IPS-18c (cell line): ENCODE measurements around the gene LHX4.

Experiments
- H3K4me3 ChIP-seq: 2 replicates; pipeline ENCODE4 v1.7.0; 2013; ENCODE audit warnings: low read depth, mild to moderate bottlenecking, low read length, moderate library complexity; ENCODE audit not compliant: insufficient read depth
- H3K9me3 ChIP-seq: one replicate; pipeline ENCODE4 v1.6.1; 2013; ENCODE audit warnings: mild to moderate bottlenecking, low read length, moderate library complexity; ENCODE audit not compliant: control insufficient read depth, insufficient read depth

LHX4 gene

GRCh38 chr1:180290265-180291001, 60.4 kb downstream of the LHX4 start:
- no peak overlapping the region for H3K4me3 ChIP-seq

GRCh38 chr1:180291004-180291403, 60.9 kb downstream of the LHX4 start:
- H3K9me3 ChIP-seq = no peaks in the 10 kb centered on the region
- H3K4me3 ChIP-seq = no peak overlapping the region

More at GRCh38 chr1:180290265-180291001, 60.4 kb downstream of the LHX4 start:
- no peaks in the 10 kb centered on the region for H3K9me3 ChIP-seq

GRCh38 chr1:180294711-180295110, 64.6 kb downstream of the LHX4 start:
- no peak overlapping the region for H3K4me3 ChIP-seq
- H3K9me3 ChIP-seq = no peaks in the 10 kb centered on the region

GRCh38 chr1:180295999-180296398, 65.9 kb downstream of the LHX4 start:
- Histone ChIP-seq H3K4me3 (no peak overlapping the region), H3K9me3 (no peaks in the 10 kb centered on the region)

GRCh38 chr1:180299479-180300221, 69.6 kb downstream of the LHX4 start:
- Histone ChIP-seq H3K9me3 (no peaks in the 10 kb centered on the region), H3K4me3 (no peak overlapping the region)

GRCh38 chr1:180301135-180301742, 71.2 kb downstream of the LHX4 start:
- no peak overlapping the region for H3K4me3 ChIP-seq
- no peaks in the 10 kb centered on the region for H3K9me3 ChIP-seq

GRCh38 chr1:180309338-180309737, 79.3 kb downstream of the LHX4 start:
- H3K9me3 ChIP-seq = no peaks in the 10 kb centered on the region
- H3K4me3 ChIP-seq = no peak overlapping the region

- Histone ChIP-seq H3K9me3 (no peaks in the 10 kb centered on the region), H3K4me3 (no peak overlapping the region)
These were observed 80.0 kb downstream of the LHX4 start for GRCh38 chr1:180310095-180310494.

GRCh38 chr1:180311011-180311730, 81.1 kb downstream of the LHX4 start:
- Histone ChIP-seq H3K4me3 (no peak overlapping the region), H3K9me3 (no peaks in the 10 kb centered on the region)

- Histone ChIP-seq H3K4me3 (no peak overlapping the region), H3K9me3 (no peaks in the 10 kb centered on the region)
These were observed 82.9 kb downstream of the LHX4 start for GRCh38 chr1:180312926-180313325.

- Histone ChIP-seq H3K9me3 (no peaks in the 10 kb centered on the region), H3K4me3 (no peak overlapping the region)
These were observed 97.0 kb downstream of the LHX4 start for GRCh38 chr1:180327089-180327488.
